Smooth muscle cell (in vitro differentiated cells): ENCODE results near the gene PSAP. TPM values are rescaled to one million over a fixed set of nuclear protein-coding genes. Genes with fewer than 3 reads are reported as not detected.

Source experiments
- DNase-seq: peaks from one replicate; lab custom pipeline; 2025; ENCODE audit not compliant: unreplicated experiment; lab: John Stamatoyannopoulos, UW
- H2AFZ ChIP-seq: fragments of 200-600 bp; sonication (generic); 2 replicates; pipeline ENCODE4 v1.6.0; 2016; ENCODE audit warnings: antibody characterized with exemption, low read depth, mild to moderate bottlenecking
- H3F3A ChIP-seq: fragments of 200-600 bp; sonication (generic); 2 replicates; pipeline ENCODE4 v1.6.0; 2017; ENCODE audit warnings: antibody characterized with exemption, low read depth
- H3K27ac ChIP-seq: fragments of 200-600 bp; sonication (generic); 2 replicates; pipeline ENCODE4 v1.5.1; 2016; ENCODE audit warnings: low read depth, mild to moderate bottlenecking
- H3K27me3 ChIP-seq: fragments of 200-600 bp; sonication (generic); 2 replicates; pipeline ENCODE4 v1.6.1; 2016; ENCODE audit warnings: low read depth, mild to moderate bottlenecking
- H3K36me3 ChIP-seq: fragments of 200-600 bp; sonication (generic); 2 replicates; pipeline ENCODE4 v1.5.1; 2016; ENCODE audit warnings: low read depth
- H3K4me1 ChIP-seq: fragments of 200-600 bp; sonication (generic); 2 replicates; pipeline ENCODE4 v1.5.1; 2016; ENCODE audit warnings: low read depth
- H3K4me2 ChIP-seq: fragments of 200-600 bp; sonication (generic); 2 replicates; pipeline ENCODE4 v1.6.0; 2016; ENCODE audit warnings: mild to moderate bottlenecking
- H3K4me3 ChIP-seq: fragments of 200-600 bp; sonication (generic); 2 replicates; pipeline ENCODE4 v1.5.1; 2016; ENCODE audit warnings: mild to moderate bottlenecking
- H3K79me2 ChIP-seq: fragments of 200-600 bp; sonication (generic); 2 replicates; pipeline ENCODE4 v1.6.0; 2016; ENCODE audit warnings: low read depth, mild to moderate bottlenecking
- H3K9ac ChIP-seq: fragments of 200-600 bp; sonication (generic); 2 replicates; pipeline ENCODE4 v1.6.0; 2016; ENCODE audit warnings: low read depth
- H3K9me3 ChIP-seq: fragments of 200-600 bp; sonication (generic); replicated peaks from 2 replicates; pipeline ENCODE4 v1.5.1; 2016; ENCODE audit warnings: low read depth
- H4K20me1 ChIP-seq: fragments of 200-600 bp; sonication (generic); 2 replicates; pipeline ENCODE4 v1.6.0; 2016; ENCODE audit warnings: low read depth
- CTCF ChIP-seq: fragments of 200-600 bp; sonication (generic); IDR thresholded peaks from 2 replicates; pipeline ENCODE4 v1.5.1; 2017; ENCODE audit warnings: borderline replicate concordance, mild to moderate bottlenecking, antibody characterized with exemption; ENCODE audit not compliant: insufficient read depth, poor library complexity, severe bottlenecking
- WGBS: methylation state at CpG from one replicate; pipeline ENCODE4 v1.1.7; 2016; ENCODE audit warnings: low lambda C conversion rate; 5-methylcytosine and 5-hydroxymethylcytosine counted together
- polyA plus RNA-seq: library from polyadenylated mRNA; unstranded; fragments of >200 nt; fragmentation: Nextera tagmentation; extraction: Ambion mirVana; gene quantifications from 2 replicates; pipeline ENCODE4 v1.2.1, GENCODE V29; 2016
- total RNA-seq: library from RNA; depleted of rRNA; stranded (reverse); fragments of >200 nt; gene quantifications from 2 replicates; pipeline ENCODE4 v1.2.3, GENCODE V29; 2014

PSAP gene
- total and polyA plus RNA-seq, 2 experiments from 2014 or later = 282 to 500 TPM

DNA sequence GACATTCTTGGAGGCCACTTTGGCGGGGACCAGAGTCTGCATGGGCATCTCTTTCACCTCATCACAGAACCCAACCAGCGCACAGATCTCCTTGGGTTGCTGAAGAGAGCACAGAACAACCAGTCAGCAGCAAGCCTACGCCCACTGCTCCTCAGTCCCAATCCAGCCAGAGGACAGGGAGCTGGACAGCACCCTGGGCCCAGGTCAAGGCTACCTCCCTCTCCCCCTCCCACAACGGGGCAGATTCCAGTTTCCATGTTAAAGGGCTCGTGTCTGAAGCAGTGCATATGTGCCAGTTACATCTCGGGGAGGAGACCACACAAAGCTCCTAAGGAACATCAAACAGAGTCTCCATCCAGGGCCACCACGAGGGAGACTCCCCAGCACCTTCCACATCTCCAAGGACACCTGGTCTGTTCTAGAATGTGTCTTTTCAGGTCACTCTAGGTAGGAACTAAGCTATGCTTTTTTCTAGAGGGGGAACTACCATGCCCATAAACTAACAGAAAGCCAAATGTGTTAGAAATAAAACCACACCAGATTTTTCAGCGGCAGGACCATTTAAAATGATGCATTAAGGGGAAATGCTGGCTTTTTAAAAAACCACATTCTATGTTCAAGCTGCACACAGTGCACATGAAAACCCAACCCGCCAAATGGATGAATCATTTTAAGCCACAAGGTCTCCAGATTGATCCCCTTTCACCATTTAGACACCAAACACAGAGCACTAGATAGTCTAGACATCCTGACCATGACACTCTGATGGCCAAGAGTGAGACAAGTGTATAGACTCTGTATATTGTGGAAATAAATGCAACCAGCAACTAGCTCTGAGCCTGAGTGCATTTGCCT is 28.9 kb downstream of the PSAP start:
- no peak for DNase-seq

GRCh38 chr10:71820966-71821365 is 30.1 kb downstream of the PSAP start:
- Histone ChIP-seq H3K4me2 (no peak overlapping the region), H3K4me1 (no peaks in the 10 kb centered on the region), H3K27ac (no peak overlapping the region), H3K27me3 (no peaks in the 10 kb centered on the region), H3K9me3 (no peaks in the 10 kb centered on the region), H2AFZ (no peak overlapping the region), H3K36me3 (peaks cover 6% of the 10 kb centered on the region), H3F3A (no peaks in the 10 kb centered on the region), H3K79me2 (no peaks in the 10 kb centered on the region), H4K20me1 (peaks cover 60% of the 10 kb centered on the region), H3K9ac (no peak overlapping the region), H3K4me3 (no peak overlapping the region)
- DNase-seq = no peak
- WGBS = 96% methylated on average over 8 of the region's 8 CpGs
- TF ChIP-seq CTCF = no peak

More for the DNA sequence above, 28.9 kb downstream of the PSAP start:
- Histone ChIP-seq H2AFZ (no peak overlapping the region), H3K79me2 (no peaks in the 10 kb centered on the region), H3K27ac (no peak overlapping the region), H3K36me3 (peaks cover 11% of the 10 kb centered on the region), H3K27me3 (no peaks in the 10 kb centered on the region), H3K4me1 (no peaks in the 10 kb centered on the region), H3K4me3 (no peak overlapping the region), H3K9ac (no peak overlapping the region), H3K9me3 (no peaks in the 10 kb centered on the region), H3K4me2 (no peak overlapping the region), H4K20me1 (peaks cover 55% of the 10 kb centered on the region), H3F3A (no peaks in the 10 kb centered on the region)
- no peak for TF ChIP-seq CTCF
- 89% methylated on average over 9 of the region's 9 CpGs for WGBS

- no peak for TF ChIP-seq CTCF
- no peaks in the 10 kb centered on the region for H3K9me3 ChIP-seq
- peaks cover 6% of the 10 kb centered on the region for H3K36me3 ChIP-seq
- no peak overlapping the region for H3K9ac ChIP-seq
- no peak overlapping the region for H3K27ac ChIP-seq
- H4K20me1 ChIP-seq = peaks cover 55% of the 10 kb centered on the region
- no peak overlapping the region for H3K4me3 ChIP-seq
- no peaks in the 10 kb centered on the region for H3K27me3 ChIP-seq
- over 99% methylated on average over 6 of the region's 6 CpGs for WGBS
- no peak for DNase-seq
- no peak overlapping the region for H2AFZ ChIP-seq
- H3K4me1 ChIP-seq = no peaks in the 10 kb centered on the region
- H3K4me2 ChIP-seq = no peak overlapping the region
- no peaks in the 10 kb centered on the region for H3K79me2 ChIP-seq
- H3F3A ChIP-seq = no peaks in the 10 kb centered on the region
Measured at GRCh38 chr10:71819985-71820384, 31.1 kb downstream of the PSAP start.

GRCh38 chr10:71819441-71819861 is 31.6 kb downstream of the PSAP start:
- TF ChIP-seq CTCF = no peak
- no peak overlapping the region for H3K4me3 ChIP-seq
- DNase-seq = no peak
- no peaks in the 10 kb centered on the region for H3F3A ChIP-seq
- H3K27ac ChIP-seq = no peak overlapping the region
- whole genome bisulfite sequencing = 100% methylated on average over 18 of the region's 18 CpGs
- H2AFZ ChIP-seq = no peak overlapping the region
- H3K9ac ChIP-seq = no peak overlapping the region
- H3K27me3 ChIP-seq = no peaks in the 10 kb centered on the region
- H3K4me2 ChIP-seq = no peak overlapping the region
- H3K9me3 ChIP-seq = no peaks in the 10 kb centered on the region
- H4K20me1 ChIP-seq = peaks cover 50% of the 10 kb centered on the region
- H3K79me2 ChIP-seq = no peaks in the 10 kb centered on the region
- H3K4me1 ChIP-seq = no peaks in the 10 kb centered on the region
- peaks cover 6% of the 10 kb centered on the region for H3K36me3 ChIP-seq
